ENCODE data around the gene PRCC.

- TF ChIP-seq, protein P1, sequence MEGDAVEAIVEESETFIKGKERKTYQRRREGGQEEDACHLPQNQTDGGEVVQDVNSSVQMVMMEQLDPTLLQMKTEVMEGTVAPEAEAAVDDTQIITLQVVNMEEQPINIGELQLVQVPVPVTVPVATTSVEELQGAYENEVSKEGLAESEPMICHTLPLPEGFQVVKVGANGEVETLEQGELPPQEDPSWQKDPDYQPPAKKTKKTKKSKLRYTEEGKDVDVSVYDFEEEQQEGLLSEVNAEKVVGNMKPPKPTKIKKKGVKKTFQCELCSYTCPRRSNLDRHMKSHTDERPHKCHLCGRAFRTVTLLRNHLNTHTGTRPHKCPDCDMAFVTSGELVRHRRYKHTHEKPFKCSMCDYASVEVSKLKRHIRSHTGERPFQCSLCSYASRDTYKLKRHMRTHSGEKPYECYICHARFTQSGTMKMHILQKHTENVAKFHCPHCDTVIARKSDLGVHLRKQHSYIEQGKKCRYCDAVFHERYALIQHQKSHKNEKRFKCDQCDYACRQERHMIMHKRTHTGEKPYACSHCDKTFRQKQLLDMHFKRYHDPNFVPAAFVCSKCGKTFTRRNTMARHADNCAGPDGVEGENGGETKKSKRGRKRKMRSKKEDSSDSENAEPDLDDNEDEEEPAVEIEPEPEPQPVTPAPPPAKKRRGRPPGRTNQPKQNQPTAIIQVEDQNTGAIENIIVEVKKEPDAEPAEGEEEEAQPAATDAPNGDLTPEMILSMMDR (IDR thresholded peaks at IDR 0.05): no peak
- no peak for TF ChIP-seq POLR2A (IDR thresholded peaks at IDR 0.05)
Observed at GRCh38 chr1:156754219-156754618, 13.1 kb upstream of the PRCC start.

Measured in thyroid gland (tissue), 4 donors.